Large intestine (tissue), 12 donors: ENCODE measurements around the gene OR1F1. TPM values are rescaled to one million over a fixed set of nuclear protein-coding genes. Genes with fewer than 3 reads are reported as not detected.
A peak's percentile ranks its signal among the peaks of the same experiment; 100 is the strongest.
"Not testable (repeated sequence)": the region's sequence is repeated elsewhere in the genome, so short reads cannot be mapped to it uniquely, and the experiment has no call there.

Source experiments
- DNase-seq, 2 donors: peaks; one replicate each; pipeline versions ENCODE4 v3.0.0 to v3.0.0-alpha.2; 2013
- H3K27ac ChIP-seq: one replicate; pipeline ENCODE4 v1.5.1; 2013; ENCODE audit warnings: low read length
- H3K27me3 ChIP-seq: 2 replicates; pipeline ENCODE4 v1.6.1; 2013; ENCODE audit warnings: low read length; ENCODE audit not compliant: control insufficient read depth, insufficient read depth
- H3K36me3 ChIP-seq: 2 replicates; pipeline ENCODE4 v1.6.1; 2013; ENCODE audit warnings: low read length; ENCODE audit not compliant: control insufficient read depth, insufficient read depth
- H3K4me1 ChIP-seq: one replicate; pipeline ENCODE4 v1.6.1; 2013; ENCODE audit warnings: low read length; ENCODE audit not compliant: control insufficient read depth, insufficient read depth
- H3K4me3 ChIP-seq: one replicate; pipeline ENCODE4 v1.5.1; 2013; ENCODE audit warnings: low read length
- H3K9me3 ChIP-seq: one replicate; pipeline ENCODE4 v1.6.1; 2013; ENCODE audit warnings: mild to moderate bottlenecking, low read depth, low read length, moderate library complexity; ENCODE audit not compliant: control insufficient read depth
- WGBS: methylation state at CpG from one replicate; pipeline ENCODE4 v1.1.5; 2013; ENCODE audit warnings: low lambda C conversion rate; ENCODE audit not compliant: insufficient coverage; 5-methylcytosine and 5-hydroxymethylcytosine counted together
- long read RNA-seq, 11 donors: transcript quantifications; one replicate each; lab custom pipeline, GENCODE V29; 2026
- polyA plus RNA-seq: library from polyadenylated mRNA; unstranded; fragments of 120-200 nt; gene quantifications from one replicate; pipeline ENCODE4 v1.2.1, GENCODE V29; 2013

Gene OR1F1
- not detected for polyA plus RNA-seq
- long read RNA-seq, donor 1, result 0 reads
- long read RNA-seq, donor 2, result 0 reads
- long read RNA-seq, donor 3, result 0 reads
- long read RNA-seq, donor 4, result 0 reads
- long read RNA-seq, donor 5, result 0 reads
- long read RNA-seq, donor 6, result 0 reads
- long read RNA-seq, donor 7, result 0 reads
- long read RNA-seq, donor 8, result 0 reads
- long read RNA-seq, donor 9, result 0 reads
- long read RNA-seq, donor 10, result 0 reads
- long read RNA-seq, donor 11, result 0 reads

GRCh38 chr16:3187798-3188674, at the start of gene OR1F1:
OR1F1 (plus strand) TSS chr16:3188204.
- Histone ChIP-seq H3K4me3 (peak within 1 kb of the TSS; percentile 26), H3K27me3 (peaks cover 99% of the 10 kb centered on the region), H3K27ac (no peak within 1 kb of the TSS), H3K4me1 (peaks cover 22% of the 10 kb centered on the region), H3K9me3 (peaks cover 24% of the 10 kb centered on the region), H3K36me3 (no peaks in the 10 kb centered on the region)
- WGBS, result 0% methylated on average over 4 of the region's 51 CpGs
- peak in 1 of 2 donors; percentile 34 for DNase-seq

- peaks cover 39% of the 10 kb centered on the region for H3K36me3 ChIP-seq
- H3K9me3 ChIP-seq, result no peaks in the 10 kb centered on the region
- H3K27ac ChIP-seq, result no peak overlapping the region
- no peaks in the 10 kb centered on the region for H3K27me3 ChIP-seq
- DNase-seq, result no peak
- H3K4me3 ChIP-seq, result no peak overlapping the region
- WGBS, result no CpG with 5 or more reads among the region's 21 CpGs
- peaks cover 9% of the 10 kb centered on the region for H3K4me1 ChIP-seq
Observed at GRCh38 chr16:3138342-3138741, 49.7 kb upstream of the OR1F1 start.

DNA sequence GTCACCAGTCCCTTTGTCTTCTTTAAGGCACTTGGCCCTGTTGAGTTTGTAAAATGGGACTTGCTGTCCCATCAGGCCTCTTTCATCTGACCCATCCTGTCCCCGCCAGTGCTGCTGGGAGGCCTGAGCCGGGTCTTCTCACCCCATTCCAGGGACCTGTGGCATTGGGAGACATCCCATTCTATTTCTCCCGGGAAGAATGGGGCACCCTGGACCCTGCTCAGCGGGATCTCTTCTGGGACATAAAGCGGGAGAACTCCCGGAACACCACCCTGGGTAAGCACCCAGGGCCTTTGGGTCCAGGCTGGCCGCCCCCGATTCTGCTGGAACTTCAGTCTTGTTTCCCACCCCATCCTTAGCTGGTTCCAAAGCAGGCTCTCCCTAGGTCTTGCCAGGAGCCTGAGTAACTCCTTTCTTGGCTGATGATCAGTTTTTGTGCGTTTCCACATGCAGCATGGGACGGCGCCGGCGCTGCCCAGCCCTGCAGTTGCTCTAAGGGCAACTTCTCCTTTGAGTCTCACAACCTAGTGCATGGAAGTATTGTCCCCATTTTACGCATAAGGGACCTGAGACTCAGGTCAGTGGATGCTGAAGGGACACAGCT, 49.1 kb upstream of the OR1F1 start:
- Histone ChIP-seq H3K4me1 (peaks cover 15% of the 10 kb centered on the region), H3K9me3 (no peaks in the 10 kb centered on the region), H3K4me3 (no peak overlapping the region), H3K27me3 (no peaks in the 10 kb centered on the region), H3K36me3 (peaks cover 39% of the 10 kb centered on the region), H3K27ac (no peak overlapping the region)
- WGBS, result no CpG with 5 or more reads among the region's 14 CpGs
- DNase-seq, result no peak

DNA sequence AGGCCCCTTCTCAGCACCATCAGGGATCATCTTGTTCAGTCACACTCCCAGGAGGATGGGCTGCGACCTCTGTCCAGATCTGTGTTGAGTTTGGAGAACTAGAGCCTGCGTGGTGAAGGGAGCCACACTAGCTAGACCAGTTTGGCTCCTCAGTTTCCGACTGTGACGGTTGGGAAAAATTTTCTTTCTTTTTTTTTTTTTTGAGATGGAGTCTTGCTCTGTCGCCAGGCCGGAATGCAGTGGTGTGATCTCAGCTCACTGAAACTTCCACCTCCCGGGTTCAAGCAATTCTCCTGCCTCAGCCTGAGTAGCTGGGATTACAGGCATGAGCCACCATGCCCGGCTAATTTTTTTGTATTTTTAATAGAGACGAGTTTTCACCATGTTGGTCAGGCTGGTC, 48.4 kb upstream of the OR1F1 start:
- Histone ChIP-seq H3K36me3 (peaks cover 39% of the 10 kb centered on the region), H3K4me1 (peaks cover 21% of the 10 kb centered on the region)
- not testable (repeated sequence) for H3K9me3 ChIP-seq, H3K27me3 ChIP-seq, DNase-seq, H3K27ac ChIP-seq, H3K4me3 ChIP-seq
- no CpG with 5 or more reads among the region's 9 CpGs for WGBS

- Histone ChIP-seq H3K36me3 (peaks cover 39% of the 10 kb centered on the region), H3K4me1 (peaks cover 26% of the 10 kb centered on the region), H3K27me3 (no peaks in the 10 kb centered on the region), H3K9me3 (no peaks in the 10 kb centered on the region), H3K27ac (no peak overlapping the region), H3K4me3 (no peak overlapping the region)
- no peak for DNase-seq
- WGBS, result no CpG with 5 or more reads among the region's 69 CpGs
Observed at GRCh38 chr16:3140603-3141427, 47.2 kb upstream of the OR1F1 start.

DNA sequence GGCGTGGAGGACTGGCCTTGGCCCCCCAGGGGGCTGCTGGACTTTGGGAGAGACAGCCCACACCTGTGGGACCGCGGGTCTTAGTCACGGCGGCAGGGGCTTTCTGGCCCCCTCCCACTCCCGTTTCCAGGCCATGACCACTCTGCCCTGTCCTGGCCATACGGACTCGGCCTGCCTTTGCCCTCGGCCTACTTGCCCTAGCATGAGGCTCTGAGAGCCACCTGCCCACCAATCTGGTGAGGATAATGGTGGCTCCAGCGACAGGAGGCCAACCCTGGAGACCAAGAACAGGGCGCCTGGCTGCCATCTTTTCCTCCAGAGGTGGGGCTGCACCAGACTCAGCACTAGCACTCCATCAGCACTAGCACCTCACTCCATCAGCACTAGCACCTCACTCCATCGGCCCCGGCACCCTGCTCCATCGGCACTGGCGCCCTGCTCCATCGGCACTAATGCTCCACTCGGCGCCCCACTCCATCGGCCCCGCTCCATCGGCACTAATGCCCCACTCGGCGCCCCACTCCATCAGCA, 46.2 kb upstream of the OR1F1 start:
- H3K36me3 ChIP-seq, result peaks cover 39% of the 10 kb centered on the region

GRCh38 chr16:3142327-3142726, 45.7 kb upstream of the OR1F1 start:
- 96% methylated on average over 5 of the region's 22 CpGs for WGBS
- no peak for DNase-seq
- peaks cover 39% of the 10 kb centered on the region for H3K36me3 ChIP-seq

More for the DNA sequence above, 46.2 kb upstream of the OR1F1 start:
- WGBS, result 90% methylated on average over 7 of the region's 23 CpGs
- H3K4me3 ChIP-seq, result no peak overlapping the region
- H3K4me1 ChIP-seq, result peaks cover 23% of the 10 kb centered on the region
- H3K9me3 ChIP-seq, result no peaks in the 10 kb centered on the region
- H3K27me3 ChIP-seq, result no peaks in the 10 kb centered on the region
- no peak for DNase-seq
- no peak overlapping the region for H3K27ac ChIP-seq

DNA sequence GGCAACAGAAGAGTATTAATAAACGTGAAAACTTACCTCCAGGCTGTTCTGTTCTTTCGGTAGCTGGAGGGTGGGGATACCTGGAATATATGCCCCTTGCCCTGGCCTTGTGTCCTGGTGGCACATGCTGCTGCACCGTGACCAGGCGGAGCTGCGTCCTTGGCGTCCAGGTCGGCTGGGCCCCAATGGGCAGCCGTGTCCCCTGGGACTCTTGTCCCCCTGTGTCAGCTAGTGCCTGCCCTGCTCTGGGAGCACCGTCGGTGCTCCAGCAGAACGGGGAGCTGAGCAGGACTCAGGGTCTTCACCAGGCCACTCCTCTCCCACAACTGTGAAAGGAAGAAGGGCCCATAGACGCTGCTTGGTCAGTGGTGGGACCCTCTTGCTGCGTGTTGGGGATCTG, 45.2 kb upstream of the OR1F1 start:
- no peaks in the 10 kb centered on the region for H3K9me3 ChIP-seq
- H3K4me3 ChIP-seq, result no peak overlapping the region
- no peaks in the 10 kb centered on the region for H3K27me3 ChIP-seq
- H3K27ac ChIP-seq, result no peak overlapping the region
- peaks cover 35% of the 10 kb centered on the region for H3K36me3 ChIP-seq
- peaks cover 23% of the 10 kb centered on the region for H3K4me1 ChIP-seq
- DNase-seq, result no peak
- WGBS, result no CpG with 5 or more reads among the region's 13 CpGs

More at GRCh38 chr16:3142327-3142726, 45.7 kb upstream of the OR1F1 start:
- no peak overlapping the region for H3K27ac ChIP-seq
- H3K4me3 ChIP-seq, result no peak overlapping the region
- H3K27me3 ChIP-seq, result no peaks in the 10 kb centered on the region
- no peaks in the 10 kb centered on the region for H3K9me3 ChIP-seq
- peaks cover 23% of the 10 kb centered on the region for H3K4me1 ChIP-seq

DNA sequence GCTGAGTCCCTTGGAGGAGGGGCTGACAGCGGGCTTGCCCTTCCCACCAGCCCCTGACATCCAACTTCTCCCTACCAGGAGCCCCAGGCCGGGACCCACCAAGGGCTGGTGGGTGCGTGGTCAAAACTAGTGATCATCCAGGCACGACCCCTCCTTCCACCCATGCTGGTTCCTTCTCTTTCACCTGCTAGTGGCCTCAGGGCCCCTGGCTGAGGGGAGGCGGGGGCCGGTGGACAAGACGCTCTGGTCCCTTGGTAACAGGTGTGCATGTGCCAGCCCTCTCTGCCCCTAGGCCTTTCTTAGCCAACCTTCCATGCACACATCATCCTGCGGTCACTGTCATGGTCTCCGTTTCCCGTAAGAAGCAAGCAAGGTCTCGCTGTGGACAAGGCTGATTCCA, 44.8 kb upstream of the OR1F1 start:
- DNase-seq, result no peak
- Histone ChIP-seq H3K36me3 (peaks cover 32% of the 10 kb centered on the region), H3K9me3 (no peaks in the 10 kb centered on the region), H3K27me3 (no peaks in the 10 kb centered on the region), H3K4me3 (no peak overlapping the region), H3K4me1 (peaks cover 23% of the 10 kb centered on the region), H3K27ac (peak overlapping the region; percentile 67)
- WGBS, result no CpG with 5 or more reads among the region's 11 CpGs
